ENCODE data around the gene DGKB. TPM values are rescaled to one million over a fixed set of nuclear protein-coding genes. Genes with fewer than 3 reads are reported as not detected.
A peak's percentile ranks its signal among the peaks of the same experiment; 100 is the strongest.

The DGKB gene
- total RNA-seq, 6 experiments from 2014 or later = 0.11 to 0.16 (median 0.13) TPM; not detected in 2

DNA sequence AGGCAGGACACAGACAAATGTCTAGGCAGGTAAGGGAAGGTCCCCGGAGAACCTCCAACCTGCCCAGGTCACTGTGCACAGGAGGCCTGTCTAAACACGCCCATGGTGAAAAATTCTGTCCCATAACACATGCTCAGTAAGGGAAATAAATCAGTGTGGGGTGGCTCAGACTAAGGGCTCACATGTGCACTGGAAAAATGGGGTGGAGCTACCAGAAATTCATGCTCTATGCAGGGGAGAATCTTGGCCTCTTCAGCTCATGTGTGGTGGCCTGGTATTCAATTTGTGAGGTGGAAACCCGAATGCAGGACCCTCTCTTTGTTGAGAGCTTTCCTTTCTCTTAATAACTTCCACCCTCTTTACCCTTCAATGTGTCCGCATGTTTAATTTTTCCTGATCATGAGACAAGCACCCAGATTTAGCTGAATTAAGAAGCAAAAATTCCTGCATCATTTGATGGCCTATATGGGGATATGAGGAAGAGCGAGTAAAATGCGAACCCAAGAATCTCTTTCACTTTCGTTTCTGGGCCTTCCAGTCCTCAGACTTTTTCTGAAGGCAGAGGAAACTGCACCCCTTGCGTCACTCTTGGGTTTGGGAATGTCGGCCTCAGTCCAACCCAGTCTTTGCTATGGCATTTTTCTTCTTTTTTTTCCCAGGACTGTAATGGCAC is 163.2 kb downstream of the DGKB start:
- intact Hi-C loops (cut with DNase I) = no loop called here
- Histone ChIP-seq H3K27me3 (no peaks in the 10 kb centered on the region), H3K27ac (no peak overlapping the region), H3K36me3 (no peaks in the 10 kb centered on the region), H3K9me3 (no peaks in the 10 kb centered on the region), H3K4me3 (no peak overlapping the region), H3K4me1 (no peaks in the 10 kb centered on the region)
- DNase-seq (no peak), ATAC-seq (no peak)
- 67% methylated on average over 9 of the region's 9 CpGs for WGBS (ENCODE audit: insufficient coverage, low coverage, low lambda C conversion rate, missing lambda C conversion rate)
- TF ChIP-seq, protein P1, sequence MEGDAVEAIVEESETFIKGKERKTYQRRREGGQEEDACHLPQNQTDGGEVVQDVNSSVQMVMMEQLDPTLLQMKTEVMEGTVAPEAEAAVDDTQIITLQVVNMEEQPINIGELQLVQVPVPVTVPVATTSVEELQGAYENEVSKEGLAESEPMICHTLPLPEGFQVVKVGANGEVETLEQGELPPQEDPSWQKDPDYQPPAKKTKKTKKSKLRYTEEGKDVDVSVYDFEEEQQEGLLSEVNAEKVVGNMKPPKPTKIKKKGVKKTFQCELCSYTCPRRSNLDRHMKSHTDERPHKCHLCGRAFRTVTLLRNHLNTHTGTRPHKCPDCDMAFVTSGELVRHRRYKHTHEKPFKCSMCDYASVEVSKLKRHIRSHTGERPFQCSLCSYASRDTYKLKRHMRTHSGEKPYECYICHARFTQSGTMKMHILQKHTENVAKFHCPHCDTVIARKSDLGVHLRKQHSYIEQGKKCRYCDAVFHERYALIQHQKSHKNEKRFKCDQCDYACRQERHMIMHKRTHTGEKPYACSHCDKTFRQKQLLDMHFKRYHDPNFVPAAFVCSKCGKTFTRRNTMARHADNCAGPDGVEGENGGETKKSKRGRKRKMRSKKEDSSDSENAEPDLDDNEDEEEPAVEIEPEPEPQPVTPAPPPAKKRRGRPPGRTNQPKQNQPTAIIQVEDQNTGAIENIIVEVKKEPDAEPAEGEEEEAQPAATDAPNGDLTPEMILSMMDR (IDR thresholded peaks at IDR 0.05) = no peak

DNA sequence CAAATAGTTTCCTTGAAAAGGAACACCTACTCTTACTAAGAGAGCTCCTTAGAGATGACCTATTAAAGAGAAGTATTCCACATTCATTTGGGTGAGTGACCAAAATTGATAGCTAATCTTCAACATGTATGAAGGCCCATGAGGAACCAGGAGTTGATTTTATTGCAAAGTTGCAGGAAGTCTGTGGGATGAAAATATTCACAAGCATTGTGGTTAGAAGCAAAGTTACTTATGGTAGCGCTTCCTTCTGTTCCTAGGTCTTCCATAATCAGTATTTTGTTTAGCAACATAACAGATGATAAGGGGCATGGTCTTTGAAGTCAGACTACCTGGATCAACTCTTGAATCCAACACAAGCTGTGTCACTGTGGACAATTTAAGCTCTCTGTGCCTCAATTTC is 164.5 kb downstream of the DGKB start:
- no peak for DNase-seq
- H3K9me3 ChIP-seq = no peaks in the 10 kb centered on the region
- ATAC-seq = no peak
- intact Hi-C loops (cut with DNase I) = no loop called here
- H3K27ac ChIP-seq = no peak overlapping the region
- no peaks in the 10 kb centered on the region for H3K4me1 ChIP-seq
- no peaks in the 10 kb centered on the region for H3K36me3 ChIP-seq
- TF ChIP-seq, protein P1 (IDR thresholded peaks at IDR 0.05) = no peak
- TF ChIP-seq POLR2A (IDR thresholded peaks at IDR 0.05) = no peak
- WGBS (ENCODE audit: insufficient coverage, low coverage, low lambda C conversion rate, missing lambda C conversion rate) = 0% methylated on average over 1 of the region's 1 CpG
- no peaks in the 10 kb centered on the region for H3K27me3 ChIP-seq
- H3K4me3 ChIP-seq = no peak overlapping the region

DNA sequence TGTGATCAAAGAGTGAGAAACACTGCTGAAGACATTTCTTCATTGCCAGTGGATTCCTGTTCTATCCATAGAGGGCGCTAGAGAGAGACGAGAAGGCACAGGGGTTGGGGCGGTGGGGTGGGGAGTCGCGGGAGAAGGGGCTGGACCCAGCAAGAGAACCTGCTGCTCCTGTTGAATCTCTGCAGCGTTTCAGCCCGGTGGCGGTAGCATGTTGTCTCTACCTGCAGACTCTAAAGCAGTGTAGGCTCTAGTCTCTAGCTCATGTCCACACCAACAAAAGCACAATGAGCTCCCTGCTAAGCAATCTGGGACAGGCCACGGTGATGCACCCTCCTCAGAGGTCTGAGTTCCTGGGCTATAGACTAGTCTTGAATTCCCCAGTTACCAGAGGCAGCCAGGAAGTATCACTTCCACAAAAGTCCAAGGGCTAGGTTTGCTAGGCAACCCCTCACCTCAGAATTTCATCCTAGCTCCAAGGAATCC is 167.7 kb downstream of the DGKB start:
- TF ChIP-seq POLR2A (IDR thresholded peaks at IDR 0.05) = no peak
- TF ChIP-seq, protein P1 (IDR thresholded peaks at IDR 0.05) = no peak
- Histone ChIP-seq H3K27ac (no peak overlapping the region), H3K27me3 (no peaks in the 10 kb centered on the region), H3K36me3 (no peaks in the 10 kb centered on the region), H3K4me3 (no peak overlapping the region), H3K9me3 (no peaks in the 10 kb centered on the region), H3K4me1 (no peaks in the 10 kb centered on the region)
- no peak for DNase-seq
- ATAC-seq = peak in 1 of 4 donors; percentile 37
- 26% methylated on average over 6 of the region's 9 CpGs for WGBS (ENCODE audit: insufficient coverage, low coverage, low lambda C conversion rate, missing lambda C conversion rate)
- intact Hi-C loops (cut with DNase I) = no loop called here

DNA sequence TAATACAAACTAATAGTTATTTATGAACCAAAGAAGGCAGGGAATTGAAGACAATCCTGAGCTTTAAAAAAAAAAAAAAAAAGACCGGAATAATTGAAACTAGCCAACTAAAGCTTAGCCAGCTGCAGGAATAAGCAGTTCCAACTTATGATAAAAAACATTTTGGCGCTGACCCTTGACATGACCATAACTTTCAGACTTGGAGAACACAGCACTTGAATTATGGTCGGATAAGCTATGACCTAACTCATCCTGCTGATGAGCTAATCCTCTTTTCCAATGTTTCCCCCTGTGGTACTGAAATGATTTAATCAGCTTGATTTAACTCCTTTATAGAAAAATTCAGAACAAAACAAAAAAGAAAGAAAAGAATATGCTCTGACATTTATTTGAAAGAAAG is 181.8 kb downstream of the DGKB start:
- Histone ChIP-seq H3K27ac (no peak overlapping the region), H3K4me1 (peaks cover 0 to 5% (median 0%) of the 10 kb centered on the region in 4 donors), H3K4me3 (no peak overlapping the region), H3K27me3 (no peaks in the 10 kb centered on the region), H3K9me3 (no peaks in the 10 kb centered on the region), H3K36me3 (no peaks in the 10 kb centered on the region)
- DNase-seq = no peak
- intact Hi-C loops (cut with DNase I) = no loop called here
- WGBS (ENCODE audit: insufficient coverage, low coverage, low lambda C conversion rate, missing lambda C conversion rate) = 81% methylated on average over 3 of the region's 3 CpGs
- no peak for ATAC-seq
- TF ChIP-seq POLR2A (IDR thresholded peaks at IDR 0.05) = no peak
- TF ChIP-seq, protein P1 (IDR thresholded peaks at IDR 0.05) = no peak
